Stimulated activated CD8-positive, alpha-beta memory T cell treated with anti-CD3 and anti-CD28 coated beads, Interleukin-7, amount 100 ng/mL, for 4 hours (primary cell): ENCODE results near the gene RNF121.
A peak's percentile ranks its signal among the peaks of the same experiment; 100 is the strongest.
"Not testable (repeated sequence)": the region's sequence is repeated elsewhere in the genome, so short reads cannot be mapped to it uniquely, and the experiment has no call there.

Experiments
- DNase-seq, 2 donors: peaks; one replicate each; pipeline ENCODE4 v3.0.0-alpha.2; 2020; ENCODE audit warnings: low read depth in 2 of 2

Gene RNF121

DNA sequence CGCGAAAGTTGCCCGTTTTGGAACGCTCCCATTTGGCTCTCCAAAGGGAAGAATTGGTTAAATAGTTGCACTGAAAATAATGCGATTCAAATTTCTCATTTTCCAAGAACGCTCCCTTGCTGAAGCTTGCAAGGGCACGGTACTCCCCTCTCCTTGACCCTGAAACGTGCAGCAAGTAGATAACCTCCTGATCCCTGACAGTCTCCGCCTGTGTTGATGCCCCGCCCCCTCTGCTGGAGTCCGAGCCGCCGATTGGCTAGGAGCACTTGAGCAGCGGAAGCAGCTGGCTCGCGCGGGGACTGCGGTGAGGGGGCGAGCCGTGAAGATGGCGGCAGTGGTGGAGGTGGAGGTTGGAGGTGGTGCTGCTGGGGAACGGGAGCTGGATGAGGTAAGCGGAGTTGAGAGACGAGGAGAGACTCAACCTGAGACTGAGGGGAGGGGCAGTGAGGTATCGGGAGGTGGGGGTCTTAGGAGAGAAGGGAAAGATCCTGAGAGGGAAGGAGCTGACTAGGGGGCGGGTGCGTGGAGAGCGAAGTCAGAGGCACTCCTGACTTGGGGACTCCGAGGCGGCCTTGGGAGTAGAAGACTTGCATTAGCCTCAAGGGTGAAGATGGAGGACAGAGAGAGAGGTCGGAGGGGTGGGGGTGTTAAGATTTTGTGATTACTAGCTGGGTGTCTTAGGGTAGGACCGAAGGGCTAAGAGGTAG lies at the start of gene RNF121:
Gene RNF121, plus strand, starts transcription at position 310 of the 707 bp plus-strand sequence. Its CDS starts 16 bp downstream, at position 326.
- DNase-seq = peak; percentile 97 to 98

DNA sequence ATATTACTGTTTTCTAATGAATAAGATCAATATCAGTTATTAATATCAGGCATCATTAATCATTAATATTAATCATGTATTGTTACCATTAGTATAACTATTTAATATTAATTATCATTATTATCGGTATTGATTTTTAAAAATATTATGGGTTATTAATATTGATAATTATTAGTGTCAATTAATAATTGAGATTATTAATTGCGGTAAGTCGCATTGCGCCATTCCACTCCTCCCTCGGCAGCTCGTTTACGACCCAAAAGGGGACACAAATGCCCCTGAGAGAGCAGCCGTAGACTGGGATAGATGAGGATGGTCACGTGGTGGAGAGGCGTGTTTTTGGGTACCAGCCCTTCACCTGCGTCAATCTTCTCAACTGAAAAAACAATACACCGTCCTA lies 43.0 kb upstream of the RNF121 start:
- DNase-seq = not testable (repeated sequence)

DNA sequence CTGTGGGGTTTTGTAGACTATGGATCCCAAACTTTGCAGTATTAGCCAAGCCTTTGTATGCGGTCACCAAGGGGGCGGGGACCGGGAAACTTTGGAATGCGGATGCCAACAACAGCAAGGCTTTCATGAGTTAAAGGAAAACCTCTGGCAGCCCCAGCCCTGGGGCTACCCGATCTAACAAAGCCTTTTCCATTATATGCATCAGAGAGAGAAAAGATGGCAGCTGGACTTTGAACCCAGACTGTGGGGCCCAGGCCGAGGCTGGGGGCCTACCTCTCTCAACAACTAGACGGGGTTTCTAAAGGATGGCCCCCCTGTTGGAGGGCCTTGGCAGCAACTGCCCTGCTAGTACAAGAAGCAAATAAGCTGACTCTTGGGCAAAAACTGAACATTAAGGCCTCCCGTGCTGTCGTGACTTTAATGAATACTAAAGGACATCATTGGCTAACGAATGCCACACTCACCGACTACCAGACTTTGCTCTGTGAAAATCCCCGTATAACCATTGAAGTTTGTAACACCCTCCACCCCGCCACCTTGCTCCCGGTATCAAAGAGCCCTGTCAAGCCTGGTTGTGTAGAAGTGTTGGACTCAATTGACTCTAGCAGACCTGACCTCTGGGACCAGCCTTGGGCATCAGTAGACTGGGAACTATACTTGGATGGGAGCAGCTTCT lies 40.4 kb upstream of the RNF121 start:
- DNase-seq = not testable (repeated sequence)

DNA sequence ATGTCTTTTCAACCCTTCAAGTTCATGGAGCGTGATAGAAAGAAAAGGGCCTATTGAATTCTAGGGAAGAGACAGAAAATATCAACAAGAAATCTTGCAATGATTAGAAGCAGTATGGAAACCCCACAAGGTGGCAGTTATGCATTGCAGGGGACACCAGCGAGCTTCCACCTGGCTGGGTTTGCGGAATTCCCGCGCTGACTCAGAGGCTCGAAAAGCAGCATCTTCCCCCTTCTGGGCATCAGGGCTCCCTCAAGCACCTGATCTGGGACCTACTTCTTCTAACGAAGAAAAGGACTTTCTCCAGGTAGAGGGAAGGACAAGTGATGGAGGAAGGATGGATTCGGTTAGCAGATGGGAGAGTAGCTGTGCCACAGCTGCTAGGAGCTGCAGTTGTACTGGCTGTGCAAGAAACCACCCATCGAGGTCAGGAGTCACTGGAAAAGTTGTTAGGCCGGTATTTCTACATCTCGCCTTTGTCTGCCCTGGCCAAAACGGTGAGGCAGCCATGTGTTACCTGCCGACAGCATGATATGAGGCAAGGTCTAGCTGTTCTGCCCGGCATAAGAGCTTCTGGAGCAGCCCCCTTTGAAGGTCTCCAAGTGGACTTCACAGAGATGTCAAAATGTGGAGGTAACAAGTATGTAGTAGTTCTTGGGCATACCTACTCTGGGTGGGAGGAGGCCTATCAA lies 39.5 kb upstream of the RNF121 start:
- not testable (repeated sequence) for DNase-seq

DNA sequence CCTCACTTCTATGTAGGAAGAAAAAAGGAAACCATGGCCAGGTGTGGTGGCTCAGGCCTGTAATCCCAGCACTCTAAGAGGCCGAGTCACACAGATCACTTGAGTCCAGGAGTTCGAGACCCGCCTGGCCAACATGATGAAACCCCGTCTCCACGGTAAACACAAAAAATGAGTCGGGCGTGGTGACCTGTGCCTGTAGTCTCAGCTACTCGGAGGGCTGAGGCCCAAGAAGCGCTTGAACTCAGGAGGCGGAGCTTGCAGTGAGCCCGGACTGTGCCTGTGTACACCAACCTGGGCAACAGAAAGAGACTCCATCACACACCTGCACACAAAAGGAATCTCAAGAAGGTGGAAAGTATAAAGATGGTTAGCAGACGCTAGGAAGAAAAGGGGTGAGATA lies 32.9 kb upstream of the RNF121 start:
- no peak for DNase-seq

DNA sequence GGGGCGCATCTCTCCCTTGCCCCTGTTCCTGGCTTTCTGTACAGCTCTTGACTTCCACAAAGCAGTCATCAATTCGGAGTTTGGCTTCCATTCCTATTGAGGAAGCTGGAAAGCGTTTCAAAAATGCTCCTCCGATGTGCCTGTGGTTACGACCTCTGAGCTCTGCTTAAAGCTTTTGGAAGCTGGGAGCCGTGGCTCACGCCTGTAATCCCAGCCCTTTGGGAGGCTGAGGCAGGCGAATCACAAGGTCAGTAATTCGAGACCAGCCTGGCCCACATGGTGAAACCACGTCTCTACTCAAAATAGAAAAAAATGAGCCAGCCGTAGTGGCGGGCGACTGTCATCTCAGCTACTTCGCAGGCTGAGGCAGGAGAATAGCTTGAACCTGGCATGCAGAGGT lies 27.7 kb upstream of the RNF121 start:
- not testable (repeated sequence) for DNase-seq

DNA sequence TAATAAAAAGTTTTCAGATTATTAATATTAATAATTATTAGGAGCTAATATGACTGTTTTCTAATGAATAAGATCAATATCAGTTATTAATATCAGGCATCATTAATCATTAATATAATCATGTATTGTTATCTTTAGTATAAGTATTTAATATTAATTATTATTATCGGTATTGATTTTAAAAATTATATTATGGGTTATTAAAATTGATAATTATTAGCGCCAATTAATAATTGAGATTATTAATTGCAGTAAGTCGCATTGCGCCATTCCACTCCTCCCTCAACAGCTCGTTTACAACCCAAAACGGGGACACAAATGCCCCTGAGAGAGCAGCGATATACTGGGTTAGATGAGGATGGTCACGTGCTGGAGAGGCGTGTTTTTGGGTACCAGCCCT lies 20.6 kb upstream of the RNF121 start:
- DNase-seq = no peak

DNA sequence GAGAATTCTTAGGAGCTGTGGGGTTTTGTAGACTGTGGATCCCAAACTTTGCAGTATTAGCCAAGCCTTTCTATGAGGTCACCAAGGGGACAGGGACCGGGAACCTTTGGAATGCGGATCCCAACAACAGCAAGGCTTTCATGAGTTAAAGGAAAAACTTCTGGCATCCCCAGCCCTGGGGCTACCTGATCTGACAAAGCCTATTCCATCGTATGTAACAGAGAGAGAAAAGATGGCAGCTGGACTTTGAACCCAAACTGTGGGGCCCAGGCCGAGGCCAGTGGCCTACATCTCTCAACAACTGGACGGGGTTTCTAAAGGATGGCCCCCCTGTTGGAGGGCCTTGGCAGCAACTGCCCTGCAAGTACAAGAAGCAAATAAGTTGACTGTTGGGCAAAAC lies 18.1 kb upstream of the RNF121 start:
- not testable (repeated sequence) for DNase-seq

DNA sequence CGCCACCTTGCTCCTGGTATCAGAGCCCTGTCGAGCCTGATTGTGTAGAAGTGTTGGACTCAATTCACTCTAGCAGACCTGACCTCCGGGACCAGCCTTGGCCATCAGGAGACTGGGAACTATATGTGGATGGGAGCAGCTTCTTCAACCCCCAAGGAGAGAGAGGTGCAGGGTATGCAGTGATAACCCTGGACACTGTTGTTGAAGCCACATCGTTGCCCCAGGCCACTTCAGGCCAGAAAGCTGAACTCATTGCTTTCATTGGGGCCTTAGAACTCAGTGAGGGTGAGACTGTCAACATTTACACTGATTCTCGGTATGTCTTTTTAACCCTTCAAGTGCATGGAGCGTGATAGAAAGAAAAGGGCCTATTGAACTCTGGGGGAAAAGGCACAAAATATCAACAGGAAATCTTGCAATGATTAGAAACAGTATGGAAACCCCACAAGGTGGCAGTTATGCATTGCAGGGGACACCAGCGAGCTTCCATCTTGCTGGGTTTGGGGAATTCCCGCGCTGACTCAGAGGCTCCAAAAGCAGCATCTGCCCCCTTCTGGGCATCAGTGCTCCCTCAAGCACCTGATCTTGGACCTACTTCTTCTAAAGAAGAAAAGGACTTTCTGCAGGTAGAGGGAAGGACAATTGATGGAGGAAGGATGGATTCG lies 17.4 kb upstream of the RNF121 start:
- peak; percentile 34 to 48 for DNase-seq

DNA sequence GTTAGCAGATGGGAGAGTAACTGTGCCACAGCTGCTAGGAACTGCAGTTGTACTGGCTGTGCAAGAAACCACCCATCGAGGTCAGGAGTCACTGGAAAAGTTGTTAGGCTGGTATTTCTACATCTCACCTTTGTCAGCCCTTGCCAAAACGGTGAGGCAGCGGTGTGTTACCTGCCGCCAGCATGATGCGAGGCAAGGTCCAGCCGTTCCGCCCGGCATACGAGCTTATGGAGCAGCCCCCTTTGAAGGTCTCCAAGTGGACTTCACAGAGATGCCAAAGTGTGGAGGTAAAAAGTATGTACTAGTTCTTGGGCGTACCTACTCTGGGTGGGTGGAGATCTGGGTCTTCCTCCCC lies 16.9 kb upstream of the RNF121 start:
- DNase-seq = not testable (repeated sequence)

DNA sequence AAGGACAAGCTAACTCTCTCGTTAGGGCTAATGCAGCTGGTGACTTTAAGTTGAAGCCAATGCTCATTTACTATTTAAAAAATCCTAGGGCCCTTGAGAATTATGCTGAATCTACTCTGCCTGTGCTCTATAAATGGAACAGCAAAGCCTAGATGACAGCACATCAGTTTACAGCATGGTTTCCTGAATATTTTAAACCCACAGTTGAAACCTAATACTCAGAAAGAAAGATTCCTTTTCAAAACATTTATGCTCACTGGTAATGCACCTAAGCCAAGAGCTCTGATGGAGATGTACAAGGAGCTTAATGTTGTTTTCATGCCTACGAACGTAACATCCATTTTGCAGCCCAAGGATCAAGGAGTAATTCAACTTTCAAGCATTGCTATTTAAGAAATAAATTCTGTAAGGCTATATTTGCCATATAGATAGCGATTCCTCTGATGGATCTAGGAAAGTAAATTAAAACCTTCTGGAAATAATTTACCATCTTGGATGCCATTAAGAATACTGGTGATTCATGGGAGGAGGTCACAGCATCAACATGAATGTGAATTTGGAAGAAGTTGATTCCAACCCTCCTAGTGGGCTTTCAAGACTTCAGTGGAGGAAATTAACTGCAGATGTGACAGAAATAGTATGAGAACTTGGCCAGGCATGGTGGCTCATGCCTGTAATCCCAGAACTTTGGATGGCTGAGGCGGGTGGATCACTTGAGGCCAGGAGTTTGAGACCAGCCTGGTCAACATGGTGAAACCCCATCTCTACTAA lies 14.9 kb upstream of the RNF121 start:
- DNase-seq = no peak

DNA sequence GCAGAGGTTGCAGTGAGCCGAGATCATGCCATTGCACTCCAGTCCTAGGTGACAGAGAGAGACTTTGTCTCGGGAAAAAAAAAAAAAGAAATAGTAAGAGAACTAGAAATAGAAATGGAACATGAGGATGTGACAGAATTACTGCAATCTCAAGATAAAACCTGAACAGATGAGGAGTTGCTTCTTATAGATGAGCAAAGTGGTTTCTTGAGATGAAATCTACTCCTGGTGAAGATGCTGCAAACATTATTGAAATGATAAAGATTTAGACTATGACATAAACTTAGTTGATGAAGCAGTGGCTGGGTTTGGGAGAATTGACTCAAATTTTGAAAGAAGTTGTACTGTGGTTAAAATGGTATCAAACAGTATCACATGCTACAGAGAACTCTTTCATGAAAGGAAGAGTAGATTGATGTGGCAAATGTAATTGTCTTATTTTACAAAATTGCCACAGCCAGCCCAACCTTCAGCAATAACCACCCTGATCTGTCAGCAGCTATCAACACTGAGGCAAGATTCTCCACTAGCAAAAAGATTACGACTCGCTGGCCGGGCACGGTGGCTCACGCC lies 14.1 kb upstream of the RNF121 start:
- no peak for DNase-seq

DNA sequence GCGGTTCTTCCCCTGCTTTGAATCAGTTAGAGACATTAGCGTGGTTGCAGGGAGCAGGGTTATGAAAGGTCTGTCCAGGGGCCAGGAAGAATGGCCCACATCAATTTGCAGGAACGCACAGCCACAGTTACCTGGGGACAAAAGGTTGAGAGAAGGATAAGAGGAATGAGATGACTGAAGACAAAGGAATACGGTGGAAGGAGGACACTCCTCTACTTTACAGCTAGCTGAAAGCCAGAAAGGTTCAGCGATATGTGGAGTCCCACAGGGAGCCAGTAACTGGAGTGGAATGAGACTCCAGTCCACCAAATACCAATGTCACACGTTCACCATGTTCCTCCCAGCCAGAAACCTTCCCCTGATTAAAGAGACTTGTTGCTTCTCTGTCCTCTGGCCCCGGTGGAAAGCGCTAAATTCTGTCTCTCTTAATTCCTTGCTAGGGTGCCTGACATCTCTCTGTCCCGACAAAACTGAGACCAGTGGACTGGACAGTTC lies 11.2 kb upstream of the RNF121 start:
- no peak for DNase-seq

DNA sequence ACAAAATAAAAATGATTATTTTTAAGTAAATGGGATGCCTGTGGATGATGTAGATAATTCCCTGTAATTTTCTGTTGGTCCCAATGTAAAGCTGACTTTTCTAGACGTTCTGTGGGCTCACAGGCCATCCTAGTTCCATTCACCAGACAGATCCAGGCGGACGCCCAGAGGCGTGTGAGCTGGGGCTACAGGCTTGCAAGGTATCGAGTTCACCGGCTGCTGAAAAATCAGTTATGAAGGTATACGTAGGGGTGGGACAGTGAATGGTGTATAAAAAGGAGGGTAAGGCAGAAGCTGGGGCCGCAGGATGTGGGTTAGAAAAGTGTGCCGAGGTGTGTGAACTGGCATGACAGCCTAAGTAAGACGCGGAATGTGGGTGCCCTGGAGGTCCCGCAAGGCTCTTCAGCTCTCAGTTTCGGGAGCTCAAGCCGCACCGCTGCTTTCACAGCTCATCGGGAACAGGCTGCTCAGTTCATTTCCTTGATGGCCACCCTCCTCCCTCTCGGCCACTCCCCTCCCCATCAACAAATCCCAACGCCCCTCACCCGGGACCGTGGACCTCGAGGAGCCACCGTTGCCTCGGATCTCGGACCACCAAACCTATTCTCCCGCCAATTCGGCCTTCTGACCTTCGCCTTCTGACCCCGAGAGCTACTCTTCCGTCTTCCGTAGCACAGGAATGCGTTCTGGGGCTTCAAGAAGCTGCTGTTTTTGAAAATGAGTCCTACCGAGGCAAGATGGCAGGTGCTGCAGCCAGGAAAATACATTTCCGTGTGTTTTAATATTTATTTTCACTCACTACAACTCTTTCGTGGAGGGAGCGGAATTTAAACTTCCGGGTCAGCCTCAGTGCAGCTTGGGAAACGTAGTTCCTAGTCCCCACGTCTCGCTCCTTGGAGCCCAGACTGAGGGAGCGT lies 768 bp upstream of the RNF121 start, which contains the start of gene XNDC1N:
Gene XNDC1N, minus strand, starts transcription at position 775 of the 917 bp plus-strand sequence. CDS start 5,241 bp downstream, outside the sequence.
- peak in 1 of 2 donors; percentile 66 for DNase-seq

DNA sequence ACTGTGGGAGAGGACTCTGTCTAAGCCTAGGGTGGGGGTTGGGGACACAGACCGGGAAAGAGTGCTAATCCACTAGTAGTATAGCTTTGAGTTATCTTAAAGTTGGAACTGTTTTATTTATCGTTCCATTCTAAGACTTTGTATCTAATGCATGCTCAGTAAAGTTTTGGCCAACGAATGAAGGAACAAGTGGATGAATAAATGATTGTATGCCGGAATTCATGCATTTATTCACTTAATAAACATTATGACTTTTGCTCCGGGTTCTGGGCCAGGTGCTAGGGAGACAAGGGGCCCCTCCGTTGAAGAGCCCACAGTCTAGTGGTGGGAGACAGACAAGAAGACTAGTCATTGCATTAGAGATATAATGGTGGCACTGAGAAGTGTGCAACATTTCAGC lies 645 bp downstream of the RNF121 start:
- no peak for DNase-seq

DNA sequence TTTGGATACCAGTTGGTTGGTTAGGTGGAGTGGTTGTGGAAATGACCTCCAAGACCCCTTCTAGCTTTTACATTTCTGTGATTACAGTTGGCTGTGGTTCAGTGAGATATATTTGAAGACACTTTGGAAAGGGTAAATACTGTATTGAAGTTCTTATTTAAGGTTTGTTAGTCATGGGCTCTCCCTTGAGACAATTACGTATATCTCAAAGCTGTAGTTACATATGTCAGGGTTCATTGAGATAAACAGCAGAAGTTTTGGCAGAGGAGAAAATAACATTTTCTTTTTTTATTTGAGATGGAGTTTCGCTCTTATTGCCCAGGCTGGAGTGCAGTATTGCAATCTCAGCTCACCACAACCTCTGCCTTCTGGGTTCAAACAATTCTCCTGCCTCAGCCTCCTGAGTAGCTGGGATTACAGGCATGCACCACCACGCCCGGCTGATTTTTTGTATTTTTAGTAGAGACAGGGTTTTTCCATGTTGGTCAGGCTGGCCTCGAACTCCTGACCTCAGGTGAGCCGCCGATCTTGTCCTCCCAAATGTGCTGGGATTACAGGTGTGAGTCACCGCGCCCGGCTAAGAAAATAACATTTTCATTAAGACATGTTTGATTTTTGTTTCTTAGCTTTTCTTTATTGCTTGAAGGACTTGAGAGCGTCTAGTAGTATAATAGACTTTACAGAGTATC lies 1.9 kb downstream of the RNF121 start:
- no peak for DNase-seq

DNA sequence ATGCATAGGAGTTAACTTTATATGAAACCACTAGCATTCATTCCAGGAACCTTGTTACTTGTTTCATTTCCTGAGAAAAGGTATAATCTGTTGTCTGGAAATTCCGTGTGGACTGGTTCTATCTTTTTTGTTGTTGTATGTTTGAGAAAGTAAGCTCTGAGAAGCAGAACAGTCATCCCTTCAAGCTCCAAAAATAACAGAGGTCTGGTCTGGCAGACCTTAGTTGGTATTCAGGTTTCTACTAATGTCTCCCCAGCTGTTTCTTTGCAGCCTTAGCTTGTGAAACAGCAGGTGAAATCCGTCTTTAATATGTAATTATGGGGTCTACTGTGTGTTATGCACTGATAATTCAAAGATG lies 2.4 kb downstream of the RNF121 start:
- no peak for DNase-seq

DNA sequence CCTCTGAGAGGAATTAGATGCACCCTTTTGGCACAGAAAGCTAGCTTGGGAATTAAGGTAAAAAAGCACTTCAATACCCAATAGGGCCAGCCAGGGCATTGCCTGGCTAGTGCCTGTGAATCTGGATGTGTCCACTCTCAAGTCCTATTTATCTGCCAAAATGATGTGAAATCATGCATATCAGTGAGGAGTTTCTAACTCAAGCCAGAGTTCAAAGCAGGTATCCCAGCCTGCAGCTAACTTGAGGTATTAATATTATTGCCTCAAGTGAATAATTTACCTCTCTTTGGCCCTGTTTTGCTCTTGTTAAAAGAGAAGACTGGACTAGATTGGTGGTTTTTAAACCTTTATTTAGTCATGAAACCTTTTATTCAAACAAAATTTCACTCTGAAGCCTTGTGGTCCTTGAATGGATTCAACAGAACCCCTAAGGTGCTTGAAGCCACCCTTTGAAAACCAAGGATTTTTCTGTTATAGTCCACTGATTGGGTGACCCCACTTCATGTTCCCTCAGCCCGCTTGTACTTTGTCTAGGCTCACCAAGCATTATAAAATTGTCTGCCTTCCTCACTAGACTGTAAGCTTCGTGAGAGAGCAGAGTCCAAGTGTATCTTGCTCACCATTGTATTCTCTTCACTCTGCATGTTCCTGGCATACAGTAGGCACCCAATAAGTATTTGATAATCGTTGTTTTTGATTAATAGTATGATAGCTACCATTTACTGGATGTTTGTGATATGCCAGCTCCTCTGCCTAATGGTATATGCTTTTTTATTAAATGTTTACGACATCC lies 4.5 kb downstream of the RNF121 start:
- no peak for DNase-seq
